Measurements from ENCODE around the gene SMOC1.

GRCh38 chr14:69982886-69983285 is 103.7 kb downstream of the SMOC1 start:
- no peak for TF ChIP-seq ZNF140 (CRISPR knock-in tag; IDR thresholded peaks at IDR 0.05)
- no peak for TF ChIP-seq ZNF57 (CRISPR knock-in tag; IDR thresholded peaks at IDR 0.05)
- no peak for TF ChIP-seq EZH2 (IDR thresholded peaks at IDR 0.05; ENCODE audit: borderline replicate concordance, low read depth, low read length)
- no peak for TF ChIP-seq CTCF (IDR thresholded peaks at IDR 0.05 in 2 of 3, conservative IDR thresholded peaks at IDR 0.05 in 1 of 3; ENCODE audit: insufficient read depth in 2 of 3, low read depth in 1 of 3, low read length in 3 of 3)
- no peak for TF ChIP-seq ATF6 (CRISPR knock-in tag; IDR thresholded peaks at IDR 0.05)
- TF ChIP-seq BRD4 (IDR thresholded peaks at IDR 0.05), result no peak
- TF ChIP-seq ZBTB2 (IDR thresholded peaks at IDR 0.05), result no peak
